ENCODE results near the gene CRIP3. TPM values are rescaled to one million over a fixed set of nuclear protein-coding genes. Genes with fewer than 3 reads are reported as not detected.

CRIP3 gene
- total and polyA plus RNA-seq, 2 of the 13 experiments (the other 11 are each of a cell fraction or from before 2014, with no cell fraction given): 6.3 to 9.3 TPM

- 0 out of 2 replicates have a peak, but pooled peaks have one; percentile 42 for TF ChIP-seq ERF (CRISPR knock-in tag; IDR thresholded peaks at IDR 0.05)
- peak; percentile 88 for TF ChIP-seq GATAD2A (CRISPR knock-in tag; IDR thresholded peaks at IDR 0.05)
- TF ChIP-seq THAP11 (CRISPR knock-in tag; IDR thresholded peaks at IDR 0.05): peak; percentile 17; the same call in 1 of the 2 replicates
- TF ChIP-seq PRPF4 (IDR thresholded peaks at IDR 0.05; ENCODE audit: low read depth, low read length, poor library complexity, severe bottlenecking): no peak
- TF ChIP-seq ZNF609 (CRISPR knock-in tag; IDR thresholded peaks at IDR 0.05; ENCODE audit: borderline replicate concordance): peak; percentile 48; the same call in 1 of the 2 replicates
- TF ChIP-seq ETV5 (CRISPR knock-in tag; IDR thresholded peaks at IDR 0.05; ENCODE audit: borderline replicate concordance): peak; percentile 38; the same call in 1 of the 2 replicates
- no peak for TF ChIP-seq ZSCAN5A (CRISPR knock-in tag; IDR thresholded peaks at IDR 0.05; ENCODE audit: borderline replicate concordance)
- TF ChIP-seq TBX2 (CRISPR knock-in tag; IDR thresholded peaks at IDR 0.05; ENCODE audit: borderline replicate concordance): peak; percentile 50; the same call in 1 of the 2 replicates
- TF ChIP-seq ZNF24 (IDR thresholded peaks at IDR 0.05): no peak
- no peak for TF ChIP-seq BCLAF1 (IDR thresholded peaks at IDR 0.05)
- peak; percentile 75 for TF ChIP-seq HNF4A (CRISPR knock-in tag; IDR thresholded peaks at IDR 0.05)
- TF ChIP-seq SAP130 (CRISPR knock-in tag; IDR thresholded peaks at IDR 0.05; ENCODE audit: low read depth): peak; percentile 53; the same call in 1 of the 2 replicates
- TF ChIP-seq ZNF652 (CRISPR knock-in tag; IDR thresholded peaks at IDR 0.05; ENCODE audit: borderline replicate concordance, low read depth): no peak
- peak; percentile 78 for TF ChIP-seq ZSCAN25 (CRISPR knock-in tag; IDR thresholded peaks at IDR 0.05)
- TF ChIP-seq ZNF337 (CRISPR knock-in tag; IDR thresholded peaks at IDR 0.05; ENCODE audit: borderline replicate concordance, low read depth): 0 out of 2 replicates have a peak, but pooled peaks have one; percentile 51
- TF ChIP-seq ZNF746 (CRISPR knock-in tag; IDR thresholded peaks at IDR 0.05): 0 out of 2 replicates have a peak, but pooled peaks have one; percentile 26
- TF ChIP-seq ARID5B (CRISPR knock-in tag; IDR thresholded peaks at IDR 0.05): peak; percentile 31; the same call in 1 of the 2 replicates
- TF ChIP-seq HDAC2 (CRISPR knock-in tag; IDR thresholded peaks at IDR 0.05): peak; percentile 70; the same call in 1 of the 2 replicates
Observed at GRCh38 chr6:43265564-43265963, 43.1 kb downstream of the CRIP3 start (continued).
